Esophagus squamous epithelium (tissue), 5 donors: Measurements from ENCODE around the gene AFAP1L2. TPM values are rescaled to one million over a fixed set of nuclear protein-coding genes. Genes with fewer than 3 reads are reported as not detected.
A peak's percentile ranks its signal among the peaks of the same experiment; 100 is the strongest.

Experiments
- DNase-seq: peaks from one replicate; lab custom pipeline; 2025; lab: John Stamatoyannopoulos, UW
- H3K27ac ChIP-seq, 4 donors: fragments of 200-600 bp; sonication (generic); one replicate each; pipeline ENCODE4 v1.5.1; 2016 to 2019; ENCODE audit warnings: mild to moderate bottlenecking in 1 of 4
- H3K27me3 ChIP-seq, 4 donors: fragments of 200-600 bp; sonication (generic); 1 replicate in 3 of 4; 2 replicates in 1 of 4; pipeline versions ENCODE4 v1.5.1 to v1.6.0; 2017 to 2021; ENCODE audit warnings: antibody characterized with exemption in 1 of 4
- H3K36me3 ChIP-seq, 3 donors: fragments of 200-600 bp; sonication (generic); one replicate each; pipeline ENCODE4 v1.5.1; 2016 to 2019
- H3K4me1 ChIP-seq, 3 donors: fragments of 200-600 bp; sonication (generic); one replicate each; pipeline ENCODE4 v1.5.1; 2017 to 2019
- H3K4me3 ChIP-seq, 4 donors: fragments of 200-600 bp; sonication (generic); 1 replicate in 3 of 4; 2 replicates in 1 of 4; pipeline ENCODE4 v1.5.1; 2016 to 2019; ENCODE audit warnings: mild to moderate bottlenecking in 2 of 4, moderate library complexity in 1 of 4
- H3K9me3 ChIP-seq, 3 donors: fragments of 200-600 bp; sonication (generic); one replicate each; pipeline ENCODE4 v1.5.1; 2016 to 2019
- POLR2A ChIP-seq, 4 donors: fragments of 450-650 bp; IDR thresholded peaks; one replicate each; pipeline ENCODE4 v1.6.1; 2017; ENCODE audit warnings: antibody characterized with exemption in 4 of 4, mild to moderate bottlenecking in 4 of 4, moderate library complexity in 3 of 4
- WGBS, 2 donors: methylation state at CpG; one replicate each; pipeline ENCODE4 v1.1.5; 2018; 5-methylcytosine and 5-hydroxymethylcytosine counted together
- intact Hi-C: fragments of 100-400 bp; cut with DNase I; formaldehyde crosslinking; loops from one replicate; pipeline ENCODE4 v1.15.0; 2022
- total RNA-seq, 4 donors: library from RNA; depleted of rRNA; stranded (reverse); fragments of >200 nt; gene quantifications; one replicate each; pipeline ENCODE4 v1.1.0, GENCODE V29; 2016
- TF ChIP-seq, protein P1 (sequence below), 6 experiments: fragments of 450-650 bp in 4 of 6; fragments of 200-600 bp in 2 of 6; sonication (generic) in 2 of 6; IDR thresholded peaks; one replicate each; pipeline ENCODE4 v1.5.1; 2016 to 2019; ENCODE audit warnings: antibody characterized with exemption in 6 of 6, mild to moderate bottlenecking in 4 of 6, moderate library complexity in 4 of 6
- donor health status: DM: yes; HTN: yes; CAD: no.

AFAP1L2 gene
- total RNA-seq, 4 donors from 2014 or later: 9.8 to 15.5 (median 11.8) TPM

DNA sequence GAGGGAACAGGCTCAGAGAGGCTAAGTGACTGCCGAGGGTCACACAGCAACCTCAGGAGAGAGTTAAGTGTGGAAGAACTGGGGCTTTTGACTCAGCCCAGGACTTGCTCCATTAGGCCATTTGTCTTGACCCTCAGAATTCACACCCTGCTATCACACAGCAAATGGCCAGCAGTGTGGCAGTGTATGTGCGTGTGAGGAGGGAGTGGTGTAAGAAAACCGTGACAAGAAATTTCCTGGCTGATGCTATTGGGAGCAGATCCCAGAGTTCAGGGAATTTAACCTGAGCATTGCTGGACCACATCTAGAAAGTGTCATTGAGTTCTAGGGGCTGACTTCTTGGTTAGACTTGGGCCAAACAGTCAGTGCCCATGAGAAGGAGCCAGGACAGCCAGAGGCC is 146.8 kb downstream of the AFAP1L2 start:
- Histone ChIP-seq H3K36me3 (no peaks in the 10 kb centered on the region), H3K27ac (peak overlapping the region in 2 of 4 donors; percentile 6 to 25), H3K4me3 (no peak overlapping the region), H3K9me3 (no peaks in the 10 kb centered on the region), H3K27me3 (no peaks in the 10 kb centered on the region), H3K4me1 (peaks cover 0 to 19% (median 0%) of the 10 kb centered on the region in 3 donors)
- no peak for DNase-seq
- 50 to 51% methylated on average over 3 of the region's 3 CpGs for WGBS, 2 donors
- intact Hi-C loops: no loop called here
- no peak for TF ChIP-seq POLR2A (IDR thresholded peaks at IDR 0.05)
- TF ChIP-seq, protein P1, sequence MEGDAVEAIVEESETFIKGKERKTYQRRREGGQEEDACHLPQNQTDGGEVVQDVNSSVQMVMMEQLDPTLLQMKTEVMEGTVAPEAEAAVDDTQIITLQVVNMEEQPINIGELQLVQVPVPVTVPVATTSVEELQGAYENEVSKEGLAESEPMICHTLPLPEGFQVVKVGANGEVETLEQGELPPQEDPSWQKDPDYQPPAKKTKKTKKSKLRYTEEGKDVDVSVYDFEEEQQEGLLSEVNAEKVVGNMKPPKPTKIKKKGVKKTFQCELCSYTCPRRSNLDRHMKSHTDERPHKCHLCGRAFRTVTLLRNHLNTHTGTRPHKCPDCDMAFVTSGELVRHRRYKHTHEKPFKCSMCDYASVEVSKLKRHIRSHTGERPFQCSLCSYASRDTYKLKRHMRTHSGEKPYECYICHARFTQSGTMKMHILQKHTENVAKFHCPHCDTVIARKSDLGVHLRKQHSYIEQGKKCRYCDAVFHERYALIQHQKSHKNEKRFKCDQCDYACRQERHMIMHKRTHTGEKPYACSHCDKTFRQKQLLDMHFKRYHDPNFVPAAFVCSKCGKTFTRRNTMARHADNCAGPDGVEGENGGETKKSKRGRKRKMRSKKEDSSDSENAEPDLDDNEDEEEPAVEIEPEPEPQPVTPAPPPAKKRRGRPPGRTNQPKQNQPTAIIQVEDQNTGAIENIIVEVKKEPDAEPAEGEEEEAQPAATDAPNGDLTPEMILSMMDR (IDR thresholded peaks at IDR 0.05): no peak

DNA sequence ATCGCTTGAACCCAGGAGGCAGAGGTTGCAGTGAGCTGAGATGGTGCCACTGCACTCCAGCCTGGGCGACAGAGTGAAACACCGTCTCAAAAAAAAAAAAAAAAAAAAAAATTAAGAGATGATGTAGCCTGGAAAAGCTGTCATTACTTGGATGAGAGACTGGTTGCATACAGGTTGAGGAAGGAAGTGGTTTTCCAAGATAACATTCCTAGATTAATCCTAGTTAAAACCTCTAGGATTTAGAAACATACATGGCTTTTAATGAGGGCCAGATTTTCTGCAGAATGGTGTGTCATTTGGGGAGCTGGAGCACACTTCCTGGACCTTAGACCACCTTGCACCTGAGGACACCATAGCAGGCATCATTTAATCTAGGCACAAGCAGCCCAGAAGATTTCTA is 147.5 kb downstream of the AFAP1L2 start:
- WGBS, 2 donors: 52 to 61% methylated on average over 3 of the region's 3 CpGs
- DNase-seq: no peak
- Histone ChIP-seq H3K4me1 (peaks cover 0 to 19% (median 0%) of the 10 kb centered on the region in 3 donors), H3K27me3 (no peaks in the 10 kb centered on the region), H3K36me3 (no peaks in the 10 kb centered on the region), H3K27ac (peak overlapping the region in 1 of 4 donors; percentile 6), H3K9me3 (no peaks in the 10 kb centered on the region), H3K4me3 (no peak overlapping the region)
- intact Hi-C loops: no loop called here
- no peak for TF ChIP-seq POLR2A (IDR thresholded peaks at IDR 0.05)
- TF ChIP-seq, protein P1 (IDR thresholded peaks at IDR 0.05): no peak

DNA sequence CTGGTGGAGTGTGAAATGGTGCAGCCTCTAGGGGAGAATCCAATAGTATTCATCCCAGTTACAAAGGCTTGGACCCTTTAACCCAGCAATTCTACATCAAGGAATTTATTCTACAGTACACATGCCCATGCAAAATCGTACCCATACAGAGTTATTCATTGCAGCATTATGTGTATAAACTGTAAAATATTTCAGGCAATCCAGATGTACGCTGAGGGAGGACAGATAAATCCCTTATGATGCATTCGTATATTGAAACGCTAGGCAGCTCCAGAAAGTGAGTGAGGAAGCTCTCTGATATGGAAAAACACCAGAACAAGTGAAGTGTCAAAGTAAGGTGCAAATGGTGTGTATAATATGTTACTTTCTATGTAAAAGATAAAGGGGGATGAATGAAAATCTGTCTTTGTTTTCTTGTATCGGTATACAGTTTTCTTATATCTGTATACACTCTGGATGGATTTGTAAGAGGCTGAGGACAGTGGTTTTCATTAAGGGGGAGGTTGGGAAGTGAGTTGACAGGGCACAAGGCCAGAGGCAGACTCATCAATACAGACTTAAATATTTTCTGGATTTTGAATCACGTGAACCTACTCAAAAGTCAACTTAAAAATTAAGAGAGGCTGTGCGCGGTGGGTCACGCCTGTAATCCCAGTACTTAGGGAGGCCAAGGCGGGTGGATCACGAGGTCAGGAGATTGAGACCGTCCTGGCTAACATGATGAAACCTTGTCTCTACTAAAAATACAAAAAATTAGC is 148.1 kb downstream of the AFAP1L2 start:
- no peaks in the 10 kb centered on the region for H3K27me3 ChIP-seq
- WGBS, 2 donors: 78 to 82% methylated on average over 12 of the region's 12 CpGs
- TF ChIP-seq POLR2A (IDR thresholded peaks at IDR 0.05): no peak
- TF ChIP-seq, protein P1 (IDR thresholded peaks at IDR 0.05): no peak
- no peaks in the 10 kb centered on the region for H3K36me3 ChIP-seq
- H3K9me3 ChIP-seq: no peaks in the 10 kb centered on the region
- H3K4me1 ChIP-seq: peaks cover 0 to 19% (median 0%) of the 10 kb centered on the region in 3 donors
- no peak for DNase-seq
- no peak overlapping the region for H3K27ac ChIP-seq
- H3K4me3 ChIP-seq: no peak overlapping the region
- intact Hi-C loops: no loop called here

DNA sequence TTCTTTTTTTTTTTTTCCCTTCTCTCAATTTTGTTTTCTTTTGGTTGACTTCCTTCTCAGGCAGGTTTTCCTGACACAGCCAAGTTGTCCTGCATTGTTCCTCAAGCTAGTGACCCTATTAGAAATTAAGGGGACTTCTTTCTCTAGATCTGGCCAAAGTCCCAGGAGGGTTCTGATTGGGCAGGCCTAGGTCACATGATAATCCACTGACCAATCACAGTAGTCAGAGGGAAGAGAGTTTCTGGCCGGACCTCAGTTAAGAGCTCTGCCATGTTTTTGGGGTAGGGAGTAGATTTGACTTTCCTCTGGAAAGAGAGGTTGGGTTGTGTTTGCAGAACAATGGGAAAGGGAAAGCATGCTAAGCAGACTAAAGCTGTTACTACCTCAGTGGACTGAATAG is 149.1 kb downstream of the AFAP1L2 start:
- TF ChIP-seq, protein P1 (IDR thresholded peaks at IDR 0.05): no peak
- TF ChIP-seq POLR2A (IDR thresholded peaks at IDR 0.05): no peak
- H3K27ac ChIP-seq: no peak overlapping the region
- 100% methylated on average over 1 of the region's 1 CpG for WGBS, 2 donors
- no peak for DNase-seq
- intact Hi-C loops: no loop called here
- no peaks in the 10 kb centered on the region for H3K9me3 ChIP-seq
- no peaks in the 10 kb centered on the region for H3K27me3 ChIP-seq
- no peaks in the 10 kb centered on the region for H3K36me3 ChIP-seq
- H3K4me1 ChIP-seq: peaks cover 0 to 16% (median 0%) of the 10 kb centered on the region in 3 donors
- H3K4me3 ChIP-seq: no peak overlapping the region

DNA sequence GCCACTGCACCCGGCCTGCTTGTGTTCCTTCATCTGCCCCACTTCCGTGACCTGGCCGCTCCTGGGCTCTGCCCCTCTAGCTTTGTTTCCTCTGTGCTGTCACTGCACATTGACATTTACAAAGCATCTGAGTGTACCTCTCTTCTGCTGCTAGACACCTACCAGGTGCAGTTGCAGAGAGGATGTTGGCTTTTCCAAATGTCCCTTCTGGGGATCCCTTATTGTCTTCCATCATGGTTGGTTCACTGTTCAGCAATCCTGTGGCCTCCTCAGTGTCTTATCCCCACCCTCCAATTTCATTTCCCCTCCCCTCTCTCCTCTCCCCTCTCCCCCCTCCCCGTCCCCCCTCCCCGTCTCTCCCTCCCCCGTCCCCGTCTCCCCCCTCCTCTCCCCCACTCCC is 151.4 kb downstream of the AFAP1L2 start:
- WGBS, 2 donors: 65 to 91% methylated on average over 3 to 4 of the region's 7 CpGs
- intact Hi-C loops: no loop called here
- peaks cover 0 to 9% (median 0%) of the 10 kb centered on the region in 3 donors for H3K4me1 ChIP-seq
- H3K27ac ChIP-seq: no peak overlapping the region
- no peak overlapping the region for H3K4me3 ChIP-seq
- peaks cover 0 to 4% (median 0%) of the 10 kb centered on the region in 4 donors for H3K27me3 ChIP-seq
- H3K9me3 ChIP-seq: no peaks in the 10 kb centered on the region
- no peaks in the 10 kb centered on the region for H3K36me3 ChIP-seq
- TF ChIP-seq POLR2A (IDR thresholded peaks at IDR 0.05): no peak
- TF ChIP-seq, protein P1 (IDR thresholded peaks at IDR 0.05): no peak
- DNase-seq: no peak
